Measurements from ENCODE around the gene TM9SF3. TPM values are rescaled to one million over a fixed set of nuclear protein-coding genes. Genes with fewer than 3 reads are reported as not detected.
A peak's percentile ranks its signal among the peaks of the same experiment; 100 is the strongest.

Gene TM9SF3
- 53.5 and 71.0 TPM in 2 replicates for total RNA-seq (2014; rRNA removed; shearing (Covaris generic))

DNA sequence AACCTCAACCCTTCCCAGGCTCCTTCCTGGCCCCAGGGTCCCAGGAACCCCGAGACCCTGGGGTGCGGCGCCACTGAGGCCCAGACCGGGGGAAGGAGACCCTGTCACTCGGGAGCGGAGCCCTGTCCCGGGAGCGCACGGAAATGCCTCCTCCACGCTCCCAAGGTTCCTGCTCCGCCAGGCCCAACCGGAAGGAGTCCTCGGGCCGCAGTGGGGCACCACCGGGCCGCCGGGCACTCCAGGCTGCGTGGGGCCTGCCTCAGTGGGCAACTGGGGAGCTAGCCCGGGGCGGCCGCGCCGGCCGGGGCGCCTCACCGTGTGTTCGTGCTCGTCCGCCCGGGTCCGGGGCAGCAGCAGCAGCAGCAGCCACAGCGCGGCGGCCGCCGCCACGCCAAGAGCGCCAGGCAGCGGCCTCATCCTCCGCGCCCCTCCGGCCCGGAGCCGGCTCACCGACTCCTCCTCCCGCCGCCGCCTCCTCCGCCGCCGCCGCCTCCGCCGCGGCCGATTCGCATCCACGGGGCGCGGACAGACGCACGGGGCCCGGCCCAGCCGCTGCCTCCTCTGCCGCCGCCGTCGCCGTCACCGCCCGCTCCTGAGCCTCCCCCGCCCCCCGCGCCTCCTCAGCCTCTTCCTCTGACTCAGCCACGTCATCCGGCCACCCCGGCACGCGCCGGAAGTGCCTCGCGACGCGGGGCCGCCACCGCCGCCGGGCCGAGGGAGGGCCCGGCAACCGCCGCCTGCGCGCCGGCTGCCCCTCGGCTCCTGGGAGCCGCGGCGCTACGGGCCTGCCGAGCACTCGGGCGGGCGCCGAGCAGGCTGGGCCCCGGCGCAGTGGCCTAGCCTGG, at the start of gene TM9SF3:
Gene TM9SF3, minus strand, starts transcription at position 594 of the 845 bp plus-strand sequence. Its CDS starts 177 bp downstream, at position 417.
- Histone ChIP-seq H3K4me1 (0 out of 2 replicates have a peak, but pooled peaks cover 4% of the 10 kb centered on the region), H3K4me3 (peak within 1 kb of the TSS; percentile 93), H3K27ac (peak within 1 kb of the TSS; percentile 88), H3K9me3 (replicated peaks) (no peaks in the 10 kb centered on the region), H3K27me3 (no peaks in the 10 kb centered on the region), H3K36me3 (no peaks in the 10 kb centered on the region)
- peak; percentile 82 to 86 for DNase-seq

DNA sequence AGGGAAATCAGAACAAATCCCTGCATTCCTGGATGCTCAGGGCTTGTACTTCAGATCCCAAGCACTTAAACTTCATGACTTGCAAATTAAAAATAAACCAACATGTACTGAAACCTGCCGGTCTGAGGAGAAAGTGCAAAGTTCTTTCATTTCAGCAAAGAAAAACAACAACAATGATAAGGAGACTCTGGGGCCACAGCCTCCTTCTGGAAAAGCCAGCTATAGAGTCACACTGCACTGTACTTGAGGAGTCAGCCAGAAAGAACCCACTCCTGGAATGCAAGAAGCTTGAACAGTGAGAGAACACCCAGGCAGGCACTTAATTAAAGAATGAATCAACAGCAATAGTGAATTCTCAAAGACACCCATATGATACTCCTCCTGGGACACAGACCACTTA, 49.7 kb upstream of the TM9SF3 start:
- H3K27me3 ChIP-seq = no peaks in the 10 kb centered on the region
- H3K27ac ChIP-seq = no peak overlapping the region
- DNase-seq = no peak
- no peak overlapping the region for H3K4me3 ChIP-seq
- no peaks in the 10 kb centered on the region for H3K4me1 ChIP-seq
- H3K36me3 ChIP-seq = no peaks in the 10 kb centered on the region
- no peaks in the 10 kb centered on the region for H3K9me3 ChIP-seq (replicated peaks)

DNA sequence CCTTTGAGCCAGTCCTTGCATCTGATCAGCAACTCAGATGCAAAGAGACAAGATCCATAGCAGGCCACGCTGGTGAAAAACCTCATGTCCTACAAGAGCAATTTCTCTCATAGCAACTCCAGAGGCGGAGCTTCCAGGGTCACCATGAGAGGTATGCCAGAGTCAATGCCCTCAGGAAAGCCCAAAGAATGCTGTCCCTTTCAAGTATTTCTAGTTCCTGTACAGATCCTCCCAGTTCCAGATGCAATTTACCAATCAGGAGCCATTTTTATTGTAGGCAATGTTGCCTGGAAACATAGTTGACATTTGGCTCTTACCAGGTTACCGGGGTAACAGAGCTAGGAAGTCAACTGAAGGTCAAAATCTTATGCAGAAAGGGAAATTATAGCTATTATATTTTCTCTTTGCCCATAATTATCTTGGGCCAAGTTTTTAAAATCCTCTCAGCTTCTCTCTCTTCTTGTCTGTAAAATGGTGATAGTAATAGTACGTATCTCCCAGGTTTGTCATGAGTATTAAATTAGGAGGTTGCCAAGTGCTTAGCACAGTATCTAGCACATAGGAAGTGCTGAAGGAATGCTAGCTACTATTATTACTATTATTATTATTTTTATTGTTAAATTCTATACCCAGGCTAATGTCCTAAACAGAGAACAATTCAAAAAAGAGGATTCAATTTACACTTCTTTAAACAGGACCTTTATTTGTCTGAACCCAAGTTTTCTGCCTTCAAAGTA, 46.3 kb upstream of the TM9SF3 start:
- no peaks in the 10 kb centered on the region for H3K9me3 ChIP-seq (replicated peaks)
- H3K27me3 ChIP-seq = no peaks in the 10 kb centered on the region
- H3K4me1 ChIP-seq = no peaks in the 10 kb centered on the region
- H3K36me3 ChIP-seq = no peaks in the 10 kb centered on the region
- no peak overlapping the region for H3K4me3 ChIP-seq
- DNase-seq = no peak
- no peak overlapping the region for H3K27ac ChIP-seq

DNA sequence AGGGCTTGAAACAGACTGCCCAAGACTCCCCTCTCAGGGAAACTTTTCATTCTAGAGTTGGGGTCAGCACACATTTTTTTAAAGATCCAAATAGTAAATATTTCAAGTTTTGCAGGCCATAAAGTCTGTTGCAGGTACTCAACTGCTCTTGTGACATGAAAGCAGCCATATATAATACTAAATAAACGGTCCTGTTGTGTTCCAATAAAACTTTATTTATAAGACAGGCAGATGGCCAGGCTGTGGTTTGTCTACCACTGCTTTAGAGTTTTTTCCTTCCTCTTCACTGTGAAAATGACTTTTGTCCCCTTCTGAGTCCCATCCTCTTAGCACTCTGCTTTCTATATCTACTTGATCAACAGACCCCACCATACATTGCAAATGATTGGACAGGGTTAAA, 40.5 kb upstream of the TM9SF3 start:
- no peak overlapping the region for H3K27ac ChIP-seq
- no peaks in the 10 kb centered on the region for H3K27me3 ChIP-seq

DNA sequence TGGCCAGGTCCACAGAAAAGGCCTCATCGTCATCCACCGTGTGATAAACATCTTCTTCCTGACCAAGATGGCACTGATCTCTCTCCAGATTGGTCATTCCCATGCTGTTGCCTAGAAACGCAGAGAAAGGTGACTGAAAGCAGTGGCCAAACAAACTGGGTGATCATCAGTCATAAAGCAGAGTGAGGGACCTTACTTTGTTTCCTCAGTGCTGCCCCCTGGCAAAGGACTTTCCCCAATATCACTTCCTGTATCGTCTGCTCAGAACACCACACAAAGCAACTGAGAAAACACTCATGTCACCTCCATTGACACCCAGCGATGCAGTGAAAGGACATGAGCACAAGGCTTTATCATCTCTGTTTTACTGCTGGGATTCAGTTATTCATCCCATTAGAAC, 40.0 kb upstream of the TM9SF3 start:
- Histone ChIP-seq H3K27me3 (no peaks in the 10 kb centered on the region), H3K9me3 (replicated peaks) (no peaks in the 10 kb centered on the region), H3K4me3 (no peak overlapping the region), H3K4me1 (no peaks in the 10 kb centered on the region), H3K36me3 (0 out of 2 replicates have a peak, but pooled peaks cover 4% of the 10 kb centered on the region), H3K27ac (no peak overlapping the region)
- peak in 1 of 2 experiments; percentile 16 for DNase-seq

More for the DNA sequence above, 40.5 kb upstream of the TM9SF3 start:
- Histone ChIP-seq H3K9me3 (replicated peaks) (no peaks in the 10 kb centered on the region), H3K4me1 (no peaks in the 10 kb centered on the region), H3K36me3 (0 out of 2 replicates have a peak, but pooled peaks cover 4% of the 10 kb centered on the region), H3K4me3 (no peak overlapping the region)
- no peak for DNase-seq

DNA sequence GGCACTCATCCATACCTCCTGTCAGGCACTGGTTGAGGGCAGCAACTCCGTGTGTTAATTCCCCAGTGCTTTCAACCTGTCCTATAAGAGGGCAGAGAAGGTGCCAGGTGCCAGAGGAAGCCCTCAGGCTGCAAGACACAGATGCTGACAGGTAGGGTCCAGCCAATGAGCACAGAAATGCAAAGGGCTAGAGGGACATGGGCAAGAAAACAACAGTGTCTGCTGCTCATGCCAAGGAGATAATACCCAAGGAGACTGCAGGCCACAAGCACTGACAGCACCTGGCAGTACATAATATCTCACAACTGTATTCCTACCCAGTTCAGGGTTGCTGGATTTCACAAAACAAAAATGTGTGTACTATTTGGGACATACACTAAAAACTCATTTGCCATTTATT, 38.4 kb upstream of the TM9SF3 start:
- H3K4me1 ChIP-seq = no peaks in the 10 kb centered on the region
- no peak overlapping the region for H3K4me3 ChIP-seq
- H3K9me3 ChIP-seq (replicated peaks) = no peaks in the 10 kb centered on the region
- H3K27ac ChIP-seq = no peak overlapping the region
- 0 out of 2 replicates have a peak, but pooled peaks cover 4% of the 10 kb centered on the region for H3K36me3 ChIP-seq
- no peaks in the 10 kb centered on the region for H3K27me3 ChIP-seq
- DNase-seq = no peak

DNA sequence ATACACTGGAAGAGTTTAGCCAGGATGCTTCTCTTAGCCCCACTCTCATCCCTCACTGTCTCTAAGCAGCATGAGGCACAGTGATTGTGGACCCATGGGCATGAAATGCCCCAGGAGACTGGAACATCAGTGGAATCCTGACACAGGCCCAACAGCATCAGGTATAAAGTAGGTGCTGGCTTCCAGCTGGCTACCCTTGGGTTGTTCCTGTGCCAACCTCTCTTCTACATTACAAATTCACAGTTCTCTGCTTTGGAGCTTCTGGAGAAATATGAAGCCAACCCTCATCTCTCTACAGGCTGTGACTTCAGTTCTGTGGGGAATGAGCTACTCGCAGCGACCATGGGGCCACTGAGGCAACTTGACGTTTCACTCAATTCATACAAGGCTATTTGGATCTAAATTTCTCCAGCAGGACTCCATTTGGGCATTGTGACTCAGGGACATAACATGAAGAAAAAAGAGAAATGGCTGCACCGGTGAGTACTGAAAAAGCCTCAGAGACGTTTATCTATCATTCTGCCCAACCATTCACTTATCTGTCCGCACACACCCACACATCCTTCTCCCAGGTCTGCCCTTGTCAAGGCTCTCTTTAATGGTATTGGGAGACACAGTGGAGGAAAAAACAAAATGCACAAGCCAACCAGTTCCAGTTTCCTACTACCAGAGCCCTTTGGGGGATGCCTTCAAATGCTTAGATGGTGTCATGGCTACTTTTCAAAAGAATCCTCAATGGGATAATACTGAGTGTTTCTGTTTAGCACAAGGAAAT, 35.4 kb upstream of the TM9SF3 start:
- no peaks in the 10 kb centered on the region for H3K4me1 ChIP-seq
- no peak for DNase-seq
- no peak overlapping the region for H3K4me3 ChIP-seq
- H3K27ac ChIP-seq = no peak overlapping the region
- H3K9me3 ChIP-seq (replicated peaks) = no peaks in the 10 kb centered on the region
- no peaks in the 10 kb centered on the region for H3K27me3 ChIP-seq
- H3K36me3 ChIP-seq = 0 out of 2 replicates have a peak, but pooled peaks cover 4% of the 10 kb centered on the region

DNA sequence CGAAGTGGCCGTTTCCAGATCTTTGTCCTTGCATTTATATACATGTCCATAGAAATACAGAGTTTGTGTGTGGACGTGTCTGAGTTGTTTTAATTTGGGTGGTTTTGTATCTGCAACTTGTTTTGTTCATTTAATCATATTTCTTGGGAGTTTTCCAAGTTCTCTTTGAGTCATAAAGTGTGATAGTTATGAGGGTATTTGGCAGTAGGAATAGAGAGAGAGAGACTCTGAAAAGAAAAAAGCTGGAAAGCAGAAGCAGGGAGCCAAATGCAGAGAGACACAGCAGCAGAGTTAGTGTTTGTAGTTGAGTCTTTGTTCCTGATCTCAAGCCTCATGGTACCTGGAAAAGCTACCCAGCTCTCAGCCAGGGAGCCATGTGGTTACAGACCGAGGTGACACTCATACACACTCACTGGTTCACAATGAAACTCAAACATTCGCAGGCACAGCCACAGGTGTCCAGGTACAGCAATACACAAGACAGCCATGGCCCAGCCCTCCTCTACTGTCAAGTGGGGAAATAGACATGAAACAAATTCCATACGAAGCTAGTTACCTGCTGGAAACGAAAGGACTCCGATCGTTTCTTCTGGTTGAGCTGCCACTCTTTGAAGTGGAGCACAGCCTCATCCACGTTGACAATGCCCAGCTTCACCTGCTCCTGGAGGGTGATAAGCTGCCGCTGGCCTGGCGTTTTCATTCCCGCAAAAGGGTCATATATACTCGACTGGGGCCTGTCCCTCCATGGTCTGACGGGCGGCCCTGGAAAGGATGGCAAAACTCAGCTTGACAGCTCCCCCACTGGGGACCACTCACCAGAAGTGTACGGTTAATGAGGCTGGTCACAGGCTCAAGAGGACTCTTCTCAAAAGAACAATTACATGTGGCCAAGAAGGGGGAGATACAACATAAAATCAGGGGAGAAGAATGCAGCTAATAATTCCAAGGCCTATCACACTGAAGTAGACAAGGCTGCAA, 33.3 kb upstream of the TM9SF3 start:
- 0 out of 2 replicates have a peak, but pooled peaks cover 4% of the 10 kb centered on the region for H3K36me3 ChIP-seq
- H3K27me3 ChIP-seq = no peaks in the 10 kb centered on the region
- H3K27ac ChIP-seq = no peak overlapping the region
- no peak for DNase-seq
- H3K4me1 ChIP-seq = no peaks in the 10 kb centered on the region
- no peak overlapping the region for H3K4me3 ChIP-seq
- H3K9me3 ChIP-seq (replicated peaks) = no peaks in the 10 kb centered on the region

DNA sequence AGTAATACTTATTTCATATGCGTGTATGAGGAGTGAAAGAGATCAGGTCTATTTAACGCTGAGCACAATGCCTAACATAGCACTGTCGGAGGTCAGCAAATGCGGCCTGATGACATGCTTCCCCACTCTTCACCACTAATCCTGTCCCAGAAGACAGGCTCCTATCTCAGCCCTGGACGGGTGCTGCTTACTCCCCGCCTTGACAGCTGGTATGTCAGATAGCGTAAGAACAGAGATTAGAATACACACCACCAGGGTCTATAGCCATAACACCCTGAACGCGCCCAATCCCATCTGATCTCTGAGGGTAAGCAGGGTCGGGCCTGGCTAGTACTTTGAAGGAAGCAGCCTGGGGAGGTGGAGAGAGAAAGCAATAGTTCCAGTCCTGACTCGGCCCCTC, 32.3 kb upstream of the TM9SF3 start:
- H3K27ac ChIP-seq = no peak overlapping the region
- DNase-seq = peak in 1 of 2 experiments; percentile 20
- H3K4me3 ChIP-seq = no peak overlapping the region
- 0 out of 2 replicates have a peak, but pooled peaks cover 4% of the 10 kb centered on the region for H3K36me3 ChIP-seq
- H3K4me1 ChIP-seq = no peaks in the 10 kb centered on the region
- no peaks in the 10 kb centered on the region for H3K27me3 ChIP-seq
- no peaks in the 10 kb centered on the region for H3K9me3 ChIP-seq (replicated peaks)

DNA sequence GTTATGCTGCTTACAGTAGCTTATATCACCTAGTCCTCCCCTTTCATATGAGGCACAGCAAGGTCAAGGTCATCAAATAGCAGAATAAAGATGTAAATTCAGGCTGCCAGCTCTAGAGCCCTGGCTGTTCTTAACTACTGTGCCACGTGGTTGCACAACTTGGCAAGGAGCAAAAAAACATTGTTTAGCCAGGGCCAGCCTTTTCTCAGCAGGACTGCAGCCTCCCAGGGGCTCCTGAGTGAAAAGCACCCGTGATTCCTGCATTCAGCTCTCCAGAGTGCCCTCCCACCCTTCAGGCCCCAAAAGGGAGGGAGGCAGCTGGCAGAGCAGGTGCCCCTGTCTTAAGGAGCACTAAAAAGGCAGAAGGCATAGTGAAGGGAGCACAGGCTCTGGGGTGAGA, 31.8 kb upstream of the TM9SF3 start:
- Histone ChIP-seq H3K9me3 (replicated peaks) (no peaks in the 10 kb centered on the region), H3K4me1 (no peaks in the 10 kb centered on the region), H3K4me3 (no peak overlapping the region), H3K36me3 (0 out of 2 replicates have a peak, but pooled peaks cover 3% of the 10 kb centered on the region), H3K27ac (no peak overlapping the region), H3K27me3 (no peaks in the 10 kb centered on the region)
- DNase-seq = no peak

DNA sequence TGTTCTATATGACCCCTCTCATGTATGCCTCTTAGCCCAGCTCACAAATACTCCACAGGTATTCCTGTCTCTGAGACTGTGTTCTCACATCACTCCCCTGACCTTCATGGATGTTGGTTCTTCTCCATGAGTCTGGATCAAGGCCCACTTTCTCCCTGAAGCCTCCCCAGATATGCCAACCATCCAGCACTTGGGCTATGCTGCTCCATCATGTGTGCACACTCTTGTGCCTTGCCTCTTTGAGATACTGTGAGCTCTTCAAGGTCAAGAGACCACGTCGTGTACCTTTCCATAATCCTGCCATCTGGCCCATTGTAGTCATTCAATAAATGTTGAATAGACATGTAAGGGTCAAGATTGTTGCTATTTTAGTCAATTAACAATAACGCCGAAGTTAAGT, 30.1 kb upstream of the TM9SF3 start:
- no peak overlapping the region for H3K27ac ChIP-seq
- no peaks in the 10 kb centered on the region for H3K4me1 ChIP-seq
- H3K27me3 ChIP-seq = no peaks in the 10 kb centered on the region
- DNase-seq = no peak
- H3K9me3 ChIP-seq (replicated peaks) = no peaks in the 10 kb centered on the region
- H3K4me3 ChIP-seq = no peak overlapping the region
- H3K36me3 ChIP-seq = no peaks in the 10 kb centered on the region

DNA sequence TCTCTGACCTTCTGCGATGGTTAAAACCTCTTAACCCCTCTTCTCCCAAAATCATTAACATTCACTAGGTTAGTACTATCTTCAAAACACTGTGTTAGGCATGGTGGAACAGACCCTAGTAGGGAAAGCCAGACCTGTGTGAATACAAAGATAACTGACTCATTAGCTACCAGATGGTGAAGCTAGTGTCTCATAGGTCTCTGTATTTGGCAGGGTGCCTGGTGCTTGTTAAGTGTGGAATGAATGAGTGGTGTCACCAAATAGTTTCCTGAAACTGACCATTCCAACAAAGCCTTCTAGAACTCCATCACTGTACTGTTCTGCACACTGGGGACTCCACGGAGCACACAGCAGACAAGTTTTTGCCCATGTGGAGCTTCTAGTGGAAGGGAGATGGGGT, 27.7 kb upstream of the TM9SF3 start:
- DNase-seq = peak; percentile 36 to 40
- Histone ChIP-seq H3K27ac (no peak overlapping the region), H3K4me1 (no peaks in the 10 kb centered on the region), H3K36me3 (no peaks in the 10 kb centered on the region), H3K27me3 (no peaks in the 10 kb centered on the region), H3K9me3 (replicated peaks) (no peaks in the 10 kb centered on the region), H3K4me3 (no peak overlapping the region)

DNA sequence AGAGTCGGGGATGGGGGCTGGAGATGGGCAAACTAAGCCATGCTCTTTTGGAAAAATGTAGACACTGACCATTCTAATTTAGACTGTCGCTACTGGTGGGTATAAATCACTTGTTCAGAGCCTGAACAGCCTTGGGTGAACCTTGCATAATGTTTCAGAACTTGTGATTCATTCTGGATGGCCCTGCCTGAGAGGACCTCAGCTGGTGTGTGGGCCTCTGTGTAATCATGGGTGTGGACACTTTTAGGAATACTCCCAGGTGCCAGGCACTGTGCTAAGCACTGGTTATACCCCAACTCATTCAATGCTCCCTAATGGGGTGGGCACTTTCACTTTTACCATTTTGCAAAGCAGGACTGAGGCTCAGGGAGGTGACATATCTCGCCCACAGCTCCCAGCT, 26.8 kb upstream of the TM9SF3 start:
- Histone ChIP-seq H3K27ac (no peak overlapping the region), H3K4me3 (no peak overlapping the region), H3K4me1 (no peaks in the 10 kb centered on the region; the same call in 1 of the 2 replicates), H3K27me3 (no peaks in the 10 kb centered on the region), H3K9me3 (replicated peaks) (no peaks in the 10 kb centered on the region), H3K36me3 (no peaks in the 10 kb centered on the region)
- no peak for DNase-seq
